OCI-LY3 (cell line): ENCODE data around the gene AHNAK.

ENCODE experiments used
- EZH2phosphoT487 ChIP-seq: fragments of 200-600 bp; shearing (Covaris generic); IDR thresholded peaks from 2 replicates; pipeline ENCODE4 v1.6.1; 2018; ENCODE audit warnings: antibody characterized with exemption, mixed run types, low read depth
- TF ChIP-seq, protein P1 (sequence below): fragments of 200-600, 300-600 bp; sonication (generic); IDR thresholded peaks from 2 replicates; pipeline ENCODE4 v1.5.1; 2014; ENCODE audit warnings: antibody characterized with exemption, low read length, low read depth

DNA sequence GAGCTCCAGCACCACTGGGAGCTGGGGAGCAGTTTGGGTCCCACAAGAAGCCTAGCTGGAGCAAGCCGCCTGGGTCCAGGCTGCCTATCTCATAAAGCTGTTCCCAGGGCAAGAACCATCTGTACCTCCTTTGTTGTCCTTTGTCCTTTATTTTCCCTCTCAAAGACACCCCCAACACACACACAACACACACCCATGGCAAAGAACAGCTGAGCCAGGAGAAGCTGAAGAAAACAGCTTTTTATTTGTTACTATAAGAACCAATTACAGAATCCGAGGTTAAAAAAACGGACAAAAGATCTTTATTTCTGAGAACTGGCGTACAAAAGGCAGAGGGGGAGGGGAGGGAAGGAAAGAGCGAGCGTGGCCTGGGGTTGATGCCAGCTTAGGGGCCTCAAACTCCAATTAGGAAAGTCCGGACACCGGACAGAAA, 46.4 kb upstream of the AHNAK start:
- TF ChIP-seq EZH2phosphoT487, result no peak
- TF ChIP-seq, protein P1, sequence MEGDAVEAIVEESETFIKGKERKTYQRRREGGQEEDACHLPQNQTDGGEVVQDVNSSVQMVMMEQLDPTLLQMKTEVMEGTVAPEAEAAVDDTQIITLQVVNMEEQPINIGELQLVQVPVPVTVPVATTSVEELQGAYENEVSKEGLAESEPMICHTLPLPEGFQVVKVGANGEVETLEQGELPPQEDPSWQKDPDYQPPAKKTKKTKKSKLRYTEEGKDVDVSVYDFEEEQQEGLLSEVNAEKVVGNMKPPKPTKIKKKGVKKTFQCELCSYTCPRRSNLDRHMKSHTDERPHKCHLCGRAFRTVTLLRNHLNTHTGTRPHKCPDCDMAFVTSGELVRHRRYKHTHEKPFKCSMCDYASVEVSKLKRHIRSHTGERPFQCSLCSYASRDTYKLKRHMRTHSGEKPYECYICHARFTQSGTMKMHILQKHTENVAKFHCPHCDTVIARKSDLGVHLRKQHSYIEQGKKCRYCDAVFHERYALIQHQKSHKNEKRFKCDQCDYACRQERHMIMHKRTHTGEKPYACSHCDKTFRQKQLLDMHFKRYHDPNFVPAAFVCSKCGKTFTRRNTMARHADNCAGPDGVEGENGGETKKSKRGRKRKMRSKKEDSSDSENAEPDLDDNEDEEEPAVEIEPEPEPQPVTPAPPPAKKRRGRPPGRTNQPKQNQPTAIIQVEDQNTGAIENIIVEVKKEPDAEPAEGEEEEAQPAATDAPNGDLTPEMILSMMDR, result no peak
